Measurements from ENCODE around the gene HERC2.

Gene HERC2

GRCh38 chr15:28081594-28081993 lies 240.4 kb downstream of the HERC2 start:
- H2AFZ ChIP-seq (ENCODE audit: low read depth): no peak overlapping the region
- no peaks in the 10 kb centered on the region for H3K4me1 ChIP-seq (ENCODE audit: low read depth, poor library complexity, severe bottlenecking)
- H3K27me3 ChIP-seq (ENCODE audit: insufficient read depth, low read depth): no peaks in the 10 kb centered on the region
- H3K4me2 ChIP-seq: no peak overlapping the region
- no peaks in the 10 kb centered on the region for H3K79me2 ChIP-seq (ENCODE audit: insufficient read depth, low read depth)
- TF ChIP-seq CTCF (conservative IDR thresholded peaks at IDR 0.05; ENCODE audit: low read depth, low read length): no peak
- H4K20me1 ChIP-seq (ENCODE audit: insufficient read depth): no peaks in the 10 kb centered on the region
- no peak overlapping the region for H3K27ac ChIP-seq
- no peak overlapping the region for H3K4me3 ChIP-seq (IDR thresholded peaks at IDR 0.05; ENCODE audit: insufficient read depth, low read depth, low read length)
- no peak overlapping the region for H3K9ac ChIP-seq
- no peaks in the 10 kb centered on the region for H3K36me3 ChIP-seq (ENCODE audit: insufficient read depth)

GRCh38 chr15:28080386-28080785 lies 241.6 kb downstream of the HERC2 start:
- no peak overlapping the region for H3K9ac ChIP-seq
- TF ChIP-seq CTCF (conservative IDR thresholded peaks at IDR 0.05; ENCODE audit: low read depth, low read length): no peak

GRCh38 chr15:28079313-28079969 lies 242.5 kb downstream of the HERC2 start:
- Histone ChIP-seq H4K20me1 (ENCODE audit: insufficient read depth) (no peaks in the 10 kb centered on the region), H3K36me3 (ENCODE audit: insufficient read depth) (no peaks in the 10 kb centered on the region), H3K79me2 (ENCODE audit: insufficient read depth, low read depth) (no peaks in the 10 kb centered on the region), H3K27me3 (ENCODE audit: insufficient read depth, low read depth) (no peaks in the 10 kb centered on the region), H3K4me1 (ENCODE audit: low read depth, poor library complexity, severe bottlenecking) (no peaks in the 10 kb centered on the region), H3K27ac (no peak overlapping the region), H3K4me2 (no peak overlapping the region), H2AFZ (ENCODE audit: low read depth) (no peak overlapping the region), H3K9ac (no peak overlapping the region), H3K4me3 (IDR thresholded peaks at IDR 0.05; ENCODE audit: insufficient read depth, low read depth, low read length) (no peak overlapping the region)
- no peak for TF ChIP-seq CTCF (conservative IDR thresholded peaks at IDR 0.05; ENCODE audit: low read depth, low read length)

More at GRCh38 chr15:28080386-28080785, 241.6 kb downstream of the HERC2 start:
- no peaks in the 10 kb centered on the region for H4K20me1 ChIP-seq (ENCODE audit: insufficient read depth)
- no peak overlapping the region for H3K4me2 ChIP-seq
- no peaks in the 10 kb centered on the region for H3K79me2 ChIP-seq (ENCODE audit: insufficient read depth, low read depth)
- no peak overlapping the region for H2AFZ ChIP-seq (ENCODE audit: low read depth)
- H3K27ac ChIP-seq: no peak overlapping the region
- H3K27me3 ChIP-seq (ENCODE audit: insufficient read depth, low read depth): no peaks in the 10 kb centered on the region
- H3K4me3 ChIP-seq (IDR thresholded peaks at IDR 0.05; ENCODE audit: insufficient read depth, low read depth, low read length): no peak overlapping the region
- H3K4me1 ChIP-seq (ENCODE audit: low read depth, poor library complexity, severe bottlenecking): no peaks in the 10 kb centered on the region
- no peaks in the 10 kb centered on the region for H3K36me3 ChIP-seq (ENCODE audit: insufficient read depth)

- H3K79me2 ChIP-seq (ENCODE audit: insufficient read depth, low read depth): no peaks in the 10 kb centered on the region
- no peak for TF ChIP-seq CTCF (conservative IDR thresholded peaks at IDR 0.05; ENCODE audit: low read depth, low read length)
- no peak overlapping the region for H3K4me3 ChIP-seq (IDR thresholded peaks at IDR 0.05; ENCODE audit: insufficient read depth, low read depth, low read length)
These were observed 243.7 kb downstream of the HERC2 start for GRCh38 chr15:28078191-28078719.

More at GRCh38 chr15:28078191-28078719, 243.7 kb downstream of the HERC2 start:
- Histone ChIP-seq H3K4me2 (no peak overlapping the region), H3K4me1 (ENCODE audit: low read depth, poor library complexity, severe bottlenecking) (no peaks in the 10 kb centered on the region), H4K20me1 (ENCODE audit: insufficient read depth) (no peaks in the 10 kb centered on the region), H3K36me3 (ENCODE audit: insufficient read depth) (no peaks in the 10 kb centered on the region), H2AFZ (ENCODE audit: low read depth) (no peak overlapping the region), H3K27ac (no peak overlapping the region), H3K9ac (no peak overlapping the region), H3K27me3 (ENCODE audit: insufficient read depth, low read depth) (no peaks in the 10 kb centered on the region)

Data from KMS-11 (cell line).